ENCODE results near the gene SCYGR3.

The SCYGR3 gene

GRCh38 chr2:227614246-227614645, 394 bp downstream of the SCYGR3 start:
- TF ChIP-seq, protein P1, sequence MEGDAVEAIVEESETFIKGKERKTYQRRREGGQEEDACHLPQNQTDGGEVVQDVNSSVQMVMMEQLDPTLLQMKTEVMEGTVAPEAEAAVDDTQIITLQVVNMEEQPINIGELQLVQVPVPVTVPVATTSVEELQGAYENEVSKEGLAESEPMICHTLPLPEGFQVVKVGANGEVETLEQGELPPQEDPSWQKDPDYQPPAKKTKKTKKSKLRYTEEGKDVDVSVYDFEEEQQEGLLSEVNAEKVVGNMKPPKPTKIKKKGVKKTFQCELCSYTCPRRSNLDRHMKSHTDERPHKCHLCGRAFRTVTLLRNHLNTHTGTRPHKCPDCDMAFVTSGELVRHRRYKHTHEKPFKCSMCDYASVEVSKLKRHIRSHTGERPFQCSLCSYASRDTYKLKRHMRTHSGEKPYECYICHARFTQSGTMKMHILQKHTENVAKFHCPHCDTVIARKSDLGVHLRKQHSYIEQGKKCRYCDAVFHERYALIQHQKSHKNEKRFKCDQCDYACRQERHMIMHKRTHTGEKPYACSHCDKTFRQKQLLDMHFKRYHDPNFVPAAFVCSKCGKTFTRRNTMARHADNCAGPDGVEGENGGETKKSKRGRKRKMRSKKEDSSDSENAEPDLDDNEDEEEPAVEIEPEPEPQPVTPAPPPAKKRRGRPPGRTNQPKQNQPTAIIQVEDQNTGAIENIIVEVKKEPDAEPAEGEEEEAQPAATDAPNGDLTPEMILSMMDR (IDR thresholded peaks at IDR 0.05; ENCODE audit: low read depth, low read length), result no peak
- no peak for DNase-seq (ENCODE audit: extremely low read depth, low read depth)

- TF ChIP-seq, protein P1 (IDR thresholded peaks at IDR 0.05; ENCODE audit: low read depth, low read length), result no peak
- no peak for DNase-seq (ENCODE audit: extremely low read depth, low read depth)
Observed at GRCh38 chr2:227613272-227613660, 1.4 kb downstream of the SCYGR3 start.

GRCh38 chr2:227612546-227613271, 1.9 kb downstream of the SCYGR3 start:
- DNase-seq (ENCODE audit: extremely low read depth, low read depth), result no peak
- TF ChIP-seq, protein P1 (IDR thresholded peaks at IDR 0.05; ENCODE audit: low read depth, low read length), result no peak

DNA sequence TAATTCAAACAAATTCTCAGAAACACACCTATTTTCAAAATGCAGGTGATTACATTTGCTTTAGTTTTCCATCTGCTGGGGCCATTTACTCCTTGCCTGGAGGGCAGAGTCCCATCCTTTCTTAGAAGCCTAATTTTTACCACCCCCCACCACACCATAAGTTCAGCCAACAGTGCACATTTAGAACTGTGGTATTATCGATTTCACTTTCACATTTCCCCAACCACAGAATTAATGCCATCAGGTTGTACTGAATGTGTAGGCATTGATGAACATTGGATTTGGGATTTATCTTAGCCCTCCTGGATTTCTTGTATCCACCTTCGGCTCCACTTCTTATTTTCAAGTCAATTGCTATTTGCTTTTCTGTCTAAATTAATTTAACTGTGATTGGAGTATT, 4.5 kb downstream of the SCYGR3 start:
- TF ChIP-seq, protein P1 (IDR thresholded peaks at IDR 0.05; ENCODE audit: low read depth, low read length), result no peak
- no peak for DNase-seq (ENCODE audit: extremely low read depth, low read depth)

GRCh38 chr2:227608561-227609338, 5.9 kb downstream of the SCYGR3 start:
- DNase-seq (ENCODE audit: extremely low read depth, low read depth), result no peak
- TF ChIP-seq, protein P1 (IDR thresholded peaks at IDR 0.05; ENCODE audit: low read depth, low read length), result no peak

- TF ChIP-seq, protein P1 (IDR thresholded peaks at IDR 0.05; ENCODE audit: low read depth, low read length), result no peak
- DNase-seq (ENCODE audit: extremely low read depth, low read depth), result no peak
Observed at GRCh38 chr2:227607941-227608340, 6.7 kb downstream of the SCYGR3 start.

DNA sequence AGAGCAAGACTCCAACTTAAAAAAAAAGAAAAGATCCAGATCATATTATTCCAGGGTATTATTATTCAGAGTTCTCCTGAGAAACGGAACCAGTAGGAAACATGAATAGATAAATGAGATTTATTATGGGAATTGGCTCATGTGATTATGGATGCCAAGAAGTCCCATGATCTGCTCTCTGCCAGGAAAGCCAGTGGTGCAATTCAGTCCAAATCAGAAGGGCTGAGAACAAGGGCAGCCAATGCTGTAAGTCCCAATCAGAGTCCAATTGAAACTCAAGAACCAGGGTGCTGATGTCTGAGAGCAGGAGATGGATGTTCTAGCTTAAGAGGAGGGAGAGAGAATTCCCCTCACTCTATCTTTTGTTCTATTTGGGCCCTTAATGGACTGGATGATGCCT, 8.2 kb downstream of the SCYGR3 start:
- TF ChIP-seq, protein P1 (IDR thresholded peaks at IDR 0.05; ENCODE audit: low read depth, low read length), result no peak
- no peak for DNase-seq (ENCODE audit: extremely low read depth, low read depth)
